H1 (cell line): ENCODE results near the gene KIF25.
A peak's percentile ranks its signal among the peaks of the same experiment; 100 is the strongest.

ENCODE experiments used
- CEBPB ChIP-seq: IDR thresholded peaks from 2 replicates; pipeline ENCODE4 v1.6.1; 2012; ENCODE audit warnings: low read depth, low read length
- CHD2 ChIP-seq: IDR thresholded peaks from 2 replicates; pipeline ENCODE4 v1.6.1; 2012; ENCODE audit warnings: low read length, improper control_type of control experiment
- CTCF ChIP-seq, 3 experiments: IDR thresholded peaks; 1 replicate in 2 of 3; 2 replicates in 1 of 3; pipeline versions ENCODE4 v1.5.1 to v1.6.1; 2011; ENCODE audit warnings: low read length in 3 of 3, mild to moderate bottlenecking in 3 of 3, inconsistent platforms in 2 of 3, low read depth in 1 of 3, moderate library complexity in 1 of 3; ENCODE audit not compliant: insufficient read depth in 1 of 3; ENCODE audit errors: control extremely low read depth in 1 of 3
- JUND ChIP-seq: IDR thresholded peaks from 2 replicates; pipeline ENCODE4 v1.6.1; 2011; ENCODE audit warnings: mild to moderate bottlenecking, improper control_type of control experiment, low read length
- MAX ChIP-seq: IDR thresholded peaks from 2 replicates; pipeline ENCODE4 v1.6.1; 2012; ENCODE audit warnings: inconsistent platforms
- POLR2AphosphoS5 ChIP-seq: IDR thresholded peaks from 2 replicates; pipeline ENCODE4 v1.6.1; 2011; ENCODE audit warnings: low read depth, low read length
- RAD21 ChIP-seq, 2 experiments: IDR thresholded peaks in 1 of 2; conservative IDR thresholded peaks in 1 of 2; 2 replicates each; pipeline ENCODE4 v1.6.1; 2011; ENCODE audit warnings: low read depth in 2 of 2, low read length in 2 of 2, improper control_type of control experiment in 1 of 2, inconsistent platforms in 1 of 2, mild to moderate bottlenecking in 1 of 2, moderate library complexity in 1 of 2
- RBBP5 ChIP-seq: IDR thresholded peaks from 2 replicates; pipeline ENCODE4 v1.7.1; 2012; ENCODE audit warnings: low read depth, mild to moderate bottlenecking, inconsistent platforms, low read length, moderate library complexity, borderline replicate concordance
- RXRA ChIP-seq: IDR thresholded peaks from 2 replicates; pipeline ENCODE4 v1.6.1; 2011; ENCODE audit warnings: low read depth, mild to moderate bottlenecking, low read length, moderate library complexity; ENCODE audit not compliant: insufficient read depth
- TAF1 ChIP-seq: IDR thresholded peaks from 2 replicates; pipeline ENCODE4 v1.6.1; 2011; ENCODE audit warnings: mild to moderate bottlenecking, low read depth, low read length
- YY1 ChIP-seq: IDR thresholded peaks from 2 replicates; pipeline ENCODE4 v1.6.1; 2011; ENCODE audit warnings: low read depth, mild to moderate bottlenecking, low read length

- TF ChIP-seq POLR2AphosphoS5 (no peak), CTCF (IDR thresholded peaks at IDR 0.05; ENCODE audit: control extremely low read depth in 1 of 3, insufficient read depth in 1 of 3, low read depth in 1 of 3, low read length in 3 of 3) (peak in 2 of 3 experiments; percentile 82 to 92; a peak in 3 of 4 replicates), MAX (peak; percentile 76), RXRA (no peak), YY1 (no peak), CEBPB (no peak), TAF1 (no peak), RBBP5 (no peak), RAD21 (IDR thresholded peaks at IDR 0.05 in 1 of 2, conservative IDR thresholded peaks at IDR 0.05 in 1 of 2; ENCODE audit: low read depth in 2 of 2, low read length in 2 of 2) (peak; percentile 90 to 93), JUND (no peak), CHD2 (no peak)
Observed at GRCh38 chr6:168060521-168060931, 63.1 kb downstream of the KIF25 start.
